ENCODE measurements around the gene CHD9NB.
A peak's percentile ranks its signal among the peaks of the same experiment; 100 is the strongest.

- TF ChIP-seq CTCF (IDR thresholded peaks at IDR 0.05) (peak in 5 of 6 experiments; percentile 14 to 38 (median 20)), POLR2A (IDR thresholded peaks at IDR 0.05) (no peak)
These were observed 30.3 kb downstream of the CHD9NB start for GRCh38 chr16:53022374-53022773.
